Measurements from ENCODE around the gene MRPS25. TPM values are rescaled to one million over a fixed set of nuclear protein-coding genes. Genes with fewer than 3 reads are reported as not detected.

The MRPS25 gene
- 21.0 and 55.4 TPM in 2 replicates for total RNA-seq

GRCh38 chr3:15064835-15065549 lies at the start of gene MRPS25:
MRPS25 (minus strand) TSS chr3:15065315; CDS start chr3:15065194, 121 bp downstream.

GRCh38 chr3:15098503-15099363 lies 33.6 kb upstream of the MRPS25 start, which contains the start of gene RBSN:
RBSN (minus strand) TSS chr3:15099148; CDS start chr3:15096120, 3,028 bp downstream.

Other genes starting within 250 kb of the MRPS25 start
- under 0.01 and 0.51 TPM in 2 replicates for gene FGD5, start 246.4 kb downstream of the MRPS25 start, total RNA-seq
- gene NR2C2, start 117.7 kb downstream of the MRPS25 start, total RNA-seq, result 16.0 and 21.7 TPM in 2 replicates
- 14.5 and 14.8 TPM in 2 replicates for gene RBSN, start 33.8 kb upstream of the MRPS25 start, total RNA-seq
- 13.0 and 24.1 TPM in 2 replicates for gene CAPN7, start 140.9 kb upstream of the MRPS25 start, total RNA-seq